ENCODE results near the gene PA2G4.

Gene PA2G4

DNA sequence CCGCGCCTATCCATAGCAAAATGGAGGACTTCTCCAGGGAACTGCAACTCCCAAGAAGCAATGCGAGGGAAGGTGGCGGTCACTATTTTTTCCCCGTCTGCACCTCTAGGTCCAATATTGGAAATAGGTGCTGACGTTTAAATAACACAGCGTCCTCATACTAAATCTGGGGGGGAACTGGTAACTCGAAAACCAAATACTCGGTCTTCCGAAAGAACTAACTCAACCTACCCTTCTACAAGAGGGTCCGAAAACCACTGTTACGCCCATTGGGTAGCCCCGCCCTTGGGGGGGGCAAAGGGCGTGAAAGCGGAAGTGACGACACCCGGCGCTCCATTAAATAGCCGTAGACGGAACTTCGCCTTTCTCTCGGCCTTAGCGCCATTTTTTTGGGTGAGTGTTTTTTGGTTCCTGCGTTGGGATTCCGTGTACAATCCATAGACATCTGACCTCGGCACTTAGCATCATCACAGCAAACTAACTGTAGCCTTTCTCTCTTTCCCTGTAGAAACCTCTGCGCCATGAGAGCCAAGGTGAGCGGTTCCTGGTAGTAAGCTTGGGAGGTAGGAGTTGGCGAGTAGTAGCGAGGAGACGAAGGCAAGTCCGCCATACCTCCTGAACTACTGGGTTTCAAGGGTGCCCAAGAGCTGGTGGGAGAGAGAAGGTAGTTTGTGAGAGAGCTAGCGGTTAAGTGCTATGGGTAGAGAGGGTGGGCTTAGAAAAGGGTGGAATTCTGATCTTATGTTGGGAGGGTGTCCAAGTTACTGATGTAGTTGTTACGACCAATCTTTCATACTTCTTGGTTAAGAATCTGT lies 12.1 kb downstream of the PA2G4 start, which contains the start of gene RPL41:
RPL41 (plus strand) TSS at position 367 of the 815 bp plus-strand sequence.
- TF ChIP-seq, protein P1, sequence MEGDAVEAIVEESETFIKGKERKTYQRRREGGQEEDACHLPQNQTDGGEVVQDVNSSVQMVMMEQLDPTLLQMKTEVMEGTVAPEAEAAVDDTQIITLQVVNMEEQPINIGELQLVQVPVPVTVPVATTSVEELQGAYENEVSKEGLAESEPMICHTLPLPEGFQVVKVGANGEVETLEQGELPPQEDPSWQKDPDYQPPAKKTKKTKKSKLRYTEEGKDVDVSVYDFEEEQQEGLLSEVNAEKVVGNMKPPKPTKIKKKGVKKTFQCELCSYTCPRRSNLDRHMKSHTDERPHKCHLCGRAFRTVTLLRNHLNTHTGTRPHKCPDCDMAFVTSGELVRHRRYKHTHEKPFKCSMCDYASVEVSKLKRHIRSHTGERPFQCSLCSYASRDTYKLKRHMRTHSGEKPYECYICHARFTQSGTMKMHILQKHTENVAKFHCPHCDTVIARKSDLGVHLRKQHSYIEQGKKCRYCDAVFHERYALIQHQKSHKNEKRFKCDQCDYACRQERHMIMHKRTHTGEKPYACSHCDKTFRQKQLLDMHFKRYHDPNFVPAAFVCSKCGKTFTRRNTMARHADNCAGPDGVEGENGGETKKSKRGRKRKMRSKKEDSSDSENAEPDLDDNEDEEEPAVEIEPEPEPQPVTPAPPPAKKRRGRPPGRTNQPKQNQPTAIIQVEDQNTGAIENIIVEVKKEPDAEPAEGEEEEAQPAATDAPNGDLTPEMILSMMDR (IDR thresholded peaks at IDR 0.05), result no peak

DNA sequence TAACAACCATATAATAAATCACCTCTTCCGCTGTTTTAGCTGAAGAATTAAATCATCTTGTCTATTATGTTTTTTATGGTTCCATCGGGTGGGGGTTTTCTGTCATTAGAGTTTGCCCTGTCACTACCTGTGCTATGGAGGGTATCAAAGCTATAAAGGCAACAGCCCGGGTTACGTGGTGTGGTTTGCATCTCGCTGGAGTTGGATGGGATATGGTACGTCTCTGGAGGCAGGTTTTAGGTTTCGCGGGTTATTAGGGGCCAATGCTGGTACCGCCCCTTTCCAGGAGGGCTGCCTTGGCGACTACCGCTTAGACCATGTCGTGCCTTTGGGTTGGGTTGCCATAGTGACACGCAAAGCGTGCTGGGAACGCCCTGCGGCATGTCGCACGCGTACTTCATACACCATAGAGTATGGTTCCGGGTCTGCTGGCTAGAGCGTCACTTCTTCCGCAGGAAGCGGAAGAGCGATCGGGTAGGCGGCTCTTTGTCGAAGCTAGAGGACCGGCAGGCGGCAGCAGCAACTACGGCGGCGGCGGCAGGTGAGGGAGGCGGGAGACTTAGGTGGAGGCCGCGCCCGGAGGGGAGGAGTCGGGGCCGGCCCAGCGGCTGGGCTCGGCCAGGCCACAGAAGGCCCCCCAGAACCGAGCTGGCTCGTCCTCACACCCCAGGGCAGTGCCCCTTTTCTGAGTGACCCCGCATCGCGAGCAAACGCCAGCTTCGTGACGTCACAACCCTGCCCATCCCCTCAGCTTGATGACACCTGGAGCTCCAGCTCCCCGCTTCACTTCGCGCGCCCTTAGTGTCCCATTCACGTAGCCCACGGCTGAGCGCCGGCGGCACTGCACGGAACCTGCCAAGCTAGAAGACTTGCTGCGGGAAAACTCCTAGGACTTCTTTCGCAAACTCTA lies 13.7 kb downstream of the PA2G4 start, which contains the start of gene ZC3H10:
ZC3H10 (plus strand) TSS at position 489 of the 910 bp plus-strand sequence. CDS start 2,297 bp downstream, outside the sequence.
- TF ChIP-seq, protein P1 (IDR thresholded peaks at IDR 0.05), result peak; percentile 55

DNA sequence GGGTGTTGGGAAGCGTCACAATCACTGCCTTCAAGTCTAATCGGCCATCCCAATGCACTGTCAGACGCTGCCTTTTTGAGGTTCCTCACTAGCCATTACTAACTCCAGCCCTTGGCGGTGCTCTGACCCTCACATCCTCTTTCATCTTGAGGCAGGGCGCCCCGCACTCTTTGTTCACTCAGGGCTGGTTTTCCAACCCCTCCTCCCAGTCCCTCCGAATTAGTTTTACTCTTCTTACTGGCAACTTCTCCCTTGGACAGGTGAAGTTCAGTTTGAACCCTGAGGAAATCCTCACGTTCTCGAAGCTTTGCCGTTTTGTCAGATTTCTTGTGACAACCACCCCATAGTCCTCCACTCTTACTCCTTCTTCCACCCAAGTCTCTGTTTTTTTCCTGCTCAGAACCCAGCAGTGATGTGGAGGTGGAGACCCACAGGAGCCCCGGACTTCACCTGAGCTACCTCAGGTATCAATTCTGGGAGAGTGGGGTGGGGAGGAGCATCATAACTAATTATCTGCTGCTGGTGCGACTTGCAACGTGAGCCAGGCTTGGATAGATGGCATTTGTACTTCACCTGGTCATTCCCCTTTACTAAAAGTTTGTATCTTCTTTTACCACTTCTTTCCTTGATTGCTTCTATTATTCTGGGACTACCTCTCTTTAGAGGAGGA lies 14.5 kb downstream of the PA2G4 start:
- TF ChIP-seq, protein P1 (IDR thresholded peaks at IDR 0.05), result no peak

DNA sequence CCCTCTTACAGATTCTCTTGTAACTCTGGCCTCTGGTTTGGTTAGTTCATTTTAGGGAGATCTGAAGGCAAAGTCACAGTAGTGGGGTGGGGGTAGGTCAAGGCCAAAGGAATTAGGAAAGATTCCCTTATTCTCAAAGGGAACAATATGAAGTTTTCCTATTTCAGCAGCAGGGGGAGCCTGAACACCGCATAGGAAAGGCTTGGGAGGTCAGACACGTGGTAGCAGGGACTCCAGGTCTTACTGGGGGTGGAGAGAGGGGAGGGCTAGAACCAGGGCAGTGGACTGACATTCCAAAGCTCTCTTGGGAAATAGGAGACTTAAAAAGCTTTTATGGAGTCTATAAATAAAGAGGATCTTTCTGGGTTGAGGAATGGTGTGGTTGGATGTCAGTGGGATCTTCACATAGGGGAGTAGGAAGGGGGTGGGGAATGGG lies 15.0 kb downstream of the PA2G4 start:
- TF ChIP-seq, protein P1 (IDR thresholded peaks at IDR 0.05), result peak; percentile 75

DNA sequence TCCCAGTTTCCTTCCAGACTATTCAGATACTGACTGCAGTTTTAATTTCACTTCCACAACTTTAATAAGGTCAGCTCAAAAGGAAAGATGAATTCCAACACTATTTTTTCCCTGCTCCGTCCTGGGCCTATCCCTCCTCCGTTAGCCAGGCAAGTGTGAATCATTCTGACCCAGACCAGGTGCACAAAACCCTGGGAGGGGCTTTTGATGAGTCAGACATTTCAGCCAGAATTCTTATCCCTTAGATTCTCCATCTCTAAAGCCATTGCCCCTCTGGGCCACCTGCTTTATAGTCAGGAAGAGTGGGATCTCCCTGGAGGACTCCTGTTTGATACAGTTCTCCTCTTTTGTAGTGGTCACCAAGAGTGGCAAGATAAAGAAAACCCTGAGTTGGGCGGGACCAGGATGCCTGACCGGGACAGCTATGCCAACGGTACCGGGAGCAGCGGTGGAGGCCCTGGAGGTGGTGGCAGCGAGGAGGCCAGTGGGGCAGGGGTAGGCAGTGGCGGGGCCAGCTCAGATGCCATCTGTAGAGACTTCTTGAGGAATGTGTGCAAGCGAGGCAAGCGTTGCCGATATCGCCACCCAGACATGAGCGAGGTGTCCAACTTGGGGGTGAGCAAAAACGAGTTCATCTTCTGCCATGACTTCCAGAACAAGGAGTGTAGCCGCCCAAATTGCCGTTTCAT lies 15.9 kb downstream of the PA2G4 start:
- TF ChIP-seq, protein P1 (IDR thresholded peaks at IDR 0.05), result no peak

DNA sequence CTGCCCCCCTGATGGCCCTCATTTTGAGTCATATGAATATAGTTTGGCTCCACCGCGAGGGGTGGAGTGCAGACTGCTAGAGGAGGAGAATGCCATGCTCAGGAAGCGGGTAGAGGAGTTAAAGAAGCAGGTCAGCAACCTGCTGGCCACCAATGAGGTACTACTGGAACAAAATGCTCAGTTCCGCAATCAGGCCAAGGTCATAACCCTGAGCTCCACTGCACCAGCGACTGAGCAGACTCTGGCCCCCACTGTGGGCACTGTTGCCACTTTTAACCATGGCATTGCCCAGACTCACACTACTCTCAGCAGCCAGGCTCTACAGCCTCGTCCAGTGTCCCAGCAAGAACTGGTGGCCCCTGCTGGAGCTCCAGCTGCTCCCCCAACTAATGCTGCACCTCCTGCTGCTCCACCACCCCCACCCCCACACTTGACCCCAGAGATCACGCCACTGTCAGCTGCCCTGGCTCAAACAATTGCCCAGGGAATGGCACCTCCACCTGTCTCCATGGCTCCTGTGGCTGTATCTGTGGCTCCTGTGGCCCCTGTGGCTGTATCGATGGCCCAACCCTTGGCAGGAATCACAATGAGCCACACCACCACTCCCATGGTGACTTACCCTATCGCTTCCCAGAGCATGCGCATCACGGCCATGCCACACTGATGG lies 17.0 kb downstream of the PA2G4 start:
- TF ChIP-seq, protein P1 (IDR thresholded peaks at IDR 0.05), result no peak
